ENCODE data around the gene ARID1B.

GRCh38 chr6:156814036-156814581 lies 36.9 kb downstream of the ARID1B start:
- no peak for TF ChIP-seq EZH2 (IDR thresholded peaks at IDR 0.05; ENCODE audit: borderline replicate concordance, low read length)
- no peak for TF ChIP-seq CTCF (IDR thresholded peaks at IDR 0.05; ENCODE audit: low read length)

All from OCI-LY1 (cell line).